Naive thymus-derived CD4-positive, alpha-beta T cell (primary cell): Measurements from ENCODE around the gene SIPA1L3. TPM values are rescaled to one million over a fixed set of nuclear protein-coding genes. Genes with fewer than 3 reads are reported as not detected.

Experiments used
- ATAC-seq: fragments of 150-1000 bp; cut with Tn5 transposase; 2 replicates; pipeline ENCODE4 v1.10.0; 2021; ENCODE audit warnings: mild to moderate bottlenecking, moderate library complexity
- CTCF ChIA-PET: fragments of 350-600 bp; sonication (Branson Sonifier 250); formaldehyde crosslinking; loops from one replicate; lab custom pipeline; 2021; ENCODE audit warnings: antibody characterized with exemption; lab: Charles Lee
- POLR2A ChIA-PET: fragments of 350-600 bp; sonication (Branson Sonifier 250); formaldehyde crosslinking; loops from one replicate; lab custom pipeline; 2021; ENCODE audit warnings: antibody characterized with exemption, inconsistent platforms; lab: Charles Lee
- DNase-seq, 9 donors: peaks; one replicate each; pipeline versions ENCODE4 v3.0.0 to v3.0.0-alpha.2; 2020 to 2022; ENCODE audit warnings: mixed read lengths in 1 of 9
- H3K27ac ChIP-seq: one replicate; pipeline ENCODE4 v1.7.0; 2013; ENCODE audit warnings: mild to moderate bottlenecking, low read depth, low read length, moderate library complexity
- H3K27me3 ChIP-seq, 2 donors: one replicate each; pipeline ENCODE4 v1.7.0; 2013; ENCODE audit warnings: low read length in 2 of 2, mild to moderate bottlenecking in 2 of 2, moderate library complexity in 2 of 2; ENCODE audit not compliant: control insufficient read depth in 2 of 2, insufficient read depth in 2 of 2
- H3K36me3 ChIP-seq, 3 experiments: 1 replicate in 2 of 3; 2 replicates in 1 of 3; pipeline ENCODE4 v1.7.0; 2013; ENCODE audit warnings: low read length in 3 of 3, mild to moderate bottlenecking in 3 of 3, moderate library complexity in 1 of 3; ENCODE audit not compliant: insufficient read depth in 3 of 3, control insufficient read depth in 2 of 3
- H3K4me1 ChIP-seq, 2 donors: one replicate each; pipeline ENCODE4 v1.7.0; 2013; ENCODE audit warnings: low read length in 2 of 2, mild to moderate bottlenecking in 2 of 2, moderate library complexity in 1 of 2; ENCODE audit not compliant: control insufficient read depth in 2 of 2, insufficient read depth in 2 of 2
- H3K4me3 ChIP-seq: 2 replicates; pipeline ENCODE4 v1.7.0; 2013; ENCODE audit warnings: mild to moderate bottlenecking, low read length
- H3K9me3 ChIP-seq, 3 experiments: 1 replicate in 2 of 3; 2 replicates in 1 of 3; pipeline ENCODE4 v1.7.0; 2013; ENCODE audit warnings: low read length in 3 of 3; ENCODE audit not compliant: control insufficient read depth in 2 of 3
- H3K27ac Mint-ChIP-seq, 9 donors: one replicate each; pipeline ENCODE4 v1.8.0; 2020 to 2022; ENCODE audit warnings: mixed read lengths in 9 of 9, mild to moderate bottlenecking in 8 of 9, moderate library complexity in 5 of 9, inconsistent platforms in 2 of 9
- H3K27me3 Mint-ChIP-seq, 5 donors: one replicate each; pipeline ENCODE4 v1.8.0; 2021 to 2022; ENCODE audit warnings: mixed read lengths in 5 of 5, mild to moderate bottlenecking in 1 of 5
- H3K36me3 Mint-ChIP-seq, 5 donors: one replicate each; pipeline ENCODE4 v1.8.0; 2020 to 2022; ENCODE audit warnings: mixed read lengths in 5 of 5, mild to moderate bottlenecking in 3 of 5, inconsistent platforms in 1 of 5
- H3K4me1 Mint-ChIP-seq, 7 donors: one replicate each; pipeline ENCODE4 v1.8.0; 2020 to 2022; ENCODE audit warnings: mixed read lengths in 7 of 7, mild to moderate bottlenecking in 3 of 7, inconsistent platforms in 1 of 7
- H3K4me3 Mint-ChIP-seq, 10 donors: one replicate each; pipeline ENCODE4 v1.8.0; 2020 to 2022; ENCODE audit warnings: mild to moderate bottlenecking in 10 of 10, mixed read lengths in 10 of 10, moderate library complexity in 6 of 10, inconsistent platforms in 2 of 10
- H3K9me3 Mint-ChIP-seq, 11 donors: one replicate each; pipeline ENCODE4 v1.8.0; 2020 to 2022; ENCODE audit warnings: mixed read lengths in 11 of 11, mild to moderate bottlenecking in 4 of 11, inconsistent platforms in 1 of 11, moderate library complexity in 1 of 11
- intact Hi-C, 2 donors: fragments of 100-400 bp; cut with micrococcal nuclease; formaldehyde crosslinking; loops; one replicate each; pipeline ENCODE4 v1.15.1; 2023
- polyA plus RNA-seq, 2 donors: library from polyadenylated mRNA; unstranded; fragments of 300-500 nt; fragmentation: Illumina TruSeq; gene quantifications; one replicate each; pipeline ENCODE4 v1.2.3, GENCODE V29; 2021
- total RNA-seq, 6 experiments: library from RNA in 5 of 6; stranded (reverse) in 5 of 6; gene quantifications; 1 replicate in 5 of 6; 2 replicates in 1 of 6; pipeline ENCODE4 v1.2.3 and lab custom pipeline; 2021 to 2026

Gene SIPA1L3
- total and polyA plus RNA-seq, 7 experiments from 2014 or later: 0.91 to 38.7 (median 22.5) TPM

GRCh38 chr19:37994823-37995130 is 87.8 kb downstream of the SIPA1L3 start:
- CTCF ChIA-PET: interaction anchor here (0.6 kb wide), 1 partner anchor 1827 kb away, joined by 3 read pairs; no protein-coding TSS in a partner anchor
- peaks cover 0 to 24% (median 8%) of the 10 kb centered on the region in 5 donors for H3K36me3 Mint-ChIP-seq
- H3K27ac Mint-ChIP-seq: no peak overlapping the region
- POLR2A ChIA-PET: no interaction called here
- intact Hi-C loops: no loop called here
- DNase-seq (no peak), ATAC-seq (no peak)
- no peak overlapping the region for H3K4me3 ChIP-seq
- H3K27ac ChIP-seq: no peak overlapping the region
- H3K4me1 ChIP-seq: no peaks in the 10 kb centered on the region
- peaks cover 0 to 17% (median 14%) of the 10 kb centered on the region in 7 donors for H3K4me1 Mint-ChIP-seq
- H3K9me3 ChIP-seq: no peaks in the 10 kb centered on the region
- H3K4me3 Mint-ChIP-seq: no peak overlapping the region
- no peaks in the 10 kb centered on the region for H3K27me3 Mint-ChIP-seq
- H3K36me3 ChIP-seq: no peaks in the 10 kb centered on the region
- no peaks in the 10 kb centered on the region for H3K27me3 ChIP-seq
- peaks cover 0 to 2% (median 0%) of the 10 kb centered on the region in 11 donors for H3K9me3 Mint-ChIP-seq

GRCh38 chr19:37995346-37995745 is 88.3 kb downstream of the SIPA1L3 start:
- Mint-ChIP-seq H3K4me3 (no peak overlapping the region), H3K4me1 (peaks cover 0 to 22% (median 15%) of the 10 kb centered on the region in 7 donors), H3K27me3 (no peaks in the 10 kb centered on the region), H3K36me3 (peaks cover 0 to 24% (median 8%) of the 10 kb centered on the region in 5 donors), H3K9me3 (peaks cover 0 to 2% (median 0%) of the 10 kb centered on the region in 11 donors), H3K27ac (peak overlapping the region in 1 of 9 donors; percentile 25)
- ATAC-seq: no peak
- POLR2A ChIA-PET: no interaction called here
- CTCF ChIA-PET: no interaction called here
- Histone ChIP-seq H3K27ac (no peak overlapping the region), H3K4me3 (no peak overlapping the region), H3K36me3 (no peaks in the 10 kb centered on the region), H3K4me1 (no peaks in the 10 kb centered on the region), H3K9me3 (no peaks in the 10 kb centered on the region), H3K27me3 (no peaks in the 10 kb centered on the region)
- no peak for DNase-seq
- intact Hi-C loops: no loop called here

GRCh38 chr19:37997911-37998344 is 90.9 kb downstream of the SIPA1L3 start:
- CTCF ChIA-PET: no interaction called here
- peaks cover 0 to 24% (median 8%) of the 10 kb centered on the region in 5 donors for H3K36me3 Mint-ChIP-seq
- no peak for ATAC-seq

GRCh38 chr19:37998801-37999308 is 91.8 kb downstream of the SIPA1L3 start:
- H3K36me3 ChIP-seq: no peaks in the 10 kb centered on the region
- peaks cover 7 to 11% of the 10 kb centered on the region in 2 donors for H3K4me1 ChIP-seq
- ATAC-seq: no peak
- no peaks in the 10 kb centered on the region for H3K27me3 ChIP-seq
- Mint-ChIP-seq H3K27ac (peak overlapping the region in 1 of 9 donors; percentile 76), H3K4me1 (peaks cover 2 to 31% (median 16%) of the 10 kb centered on the region in 7 donors), H3K9me3 (no peaks in the 10 kb centered on the region), H3K36me3 (peaks cover 0 to 20% (median 8%) of the 10 kb centered on the region in 5 donors), H3K4me3 (no peak overlapping the region), H3K27me3 (no peaks in the 10 kb centered on the region)
- intact Hi-C loops: no loop called here
- POLR2A ChIA-PET: no interaction called here
- H3K9me3 ChIP-seq: no peaks in the 10 kb centered on the region
- no peak for DNase-seq
- H3K27ac ChIP-seq: no peak overlapping the region
- H3K4me3 ChIP-seq: no peak overlapping the region
- CTCF ChIA-PET: interaction anchor here (0.6 kb wide), 1 partner anchor 1317 kb away, joined by 3 read pairs; no protein-coding TSS in a partner anchor

More at GRCh38 chr19:37997911-37998344, 90.9 kb downstream of the SIPA1L3 start:
- intact Hi-C loops: no loop called here
- H3K27ac Mint-ChIP-seq: no peak overlapping the region
- no peak for DNase-seq
- H3K9me3 ChIP-seq: no peaks in the 10 kb centered on the region
- no peaks in the 10 kb centered on the region for H3K36me3 ChIP-seq
- POLR2A ChIA-PET: no interaction called here
- H3K4me1 Mint-ChIP-seq: peaks cover 2 to 31% (median 18%) of the 10 kb centered on the region in 7 donors
- peaks cover under 1 to 3% of the 10 kb centered on the region in 2 donors for H3K4me1 ChIP-seq
- no peaks in the 10 kb centered on the region for H3K9me3 Mint-ChIP-seq
- H3K27me3 Mint-ChIP-seq: no peaks in the 10 kb centered on the region
- H3K27me3 ChIP-seq: no peaks in the 10 kb centered on the region
- no peak overlapping the region for H3K27ac ChIP-seq
- H3K4me3 ChIP-seq: no peak overlapping the region
- no peak overlapping the region for H3K4me3 Mint-ChIP-seq

GRCh38 chr19:37999309-38000213 is 92.6 kb downstream of the SIPA1L3 start:
- H3K36me3 ChIP-seq: no peaks in the 10 kb centered on the region
- DNase-seq (no peak), ATAC-seq (no peak)
- Mint-ChIP-seq H3K9me3 (no peaks in the 10 kb centered on the region), H3K4me1 (peaks cover 2 to 30% (median 15%) of the 10 kb centered on the region in 7 donors), H3K36me3 (peaks cover 0 to 13% (median 4%) of the 10 kb centered on the region in 5 donors), H3K4me3 (no peak overlapping the region), H3K27ac (peak overlapping the region in 1 of 9 donors; percentile 76), H3K27me3 (no peaks in the 10 kb centered on the region)
- no peak overlapping the region for H3K4me3 ChIP-seq
- no peak overlapping the region for H3K27ac ChIP-seq
- intact Hi-C loops: no loop called here
- ChIA-PET CTCF (no interaction called here), POLR2A (interaction anchor here (0.6 kb wide), 1 partner anchor 1124 kb away, joined by 4 read pairs; no protein-coding TSS in a partner anchor)
- H3K4me1 ChIP-seq: peaks cover 7 to 12% of the 10 kb centered on the region in 2 donors
- H3K27me3 ChIP-seq: no peaks in the 10 kb centered on the region
- no peaks in the 10 kb centered on the region for H3K9me3 ChIP-seq

GRCh38 chr19:38001158-38001781 is 94.3 kb downstream of the SIPA1L3 start:
- Histone ChIP-seq H3K27me3 (no peaks in the 10 kb centered on the region), H3K27ac (no peak overlapping the region), H3K36me3 (no peaks in the 10 kb centered on the region), H3K4me3 (no peak overlapping the region), H3K9me3 (no peaks in the 10 kb centered on the region), H3K4me1 (peaks cover 7 to 12% of the 10 kb centered on the region in 2 donors)
- Mint-ChIP-seq H3K9me3 (no peaks in the 10 kb centered on the region), H3K36me3 (peaks cover 0 to 4% (median 0%) of the 10 kb centered on the region in 5 donors), H3K27me3 (no peaks in the 10 kb centered on the region), H3K27ac (no peak overlapping the region), H3K4me3 (no peak overlapping the region), H3K4me1 (peaks cover 2 to 29% (median 12%) of the 10 kb centered on the region in 7 donors)
- CTCF ChIA-PET: no interaction called here
- no peak for ATAC-seq
- POLR2A ChIA-PET: no interaction called here
- intact Hi-C loops: no loop called here
- no peak for DNase-seq
